ENCODE results near the gene PHACTR4. TPM values are rescaled to one million over a fixed set of nuclear protein-coding genes. Genes with fewer than 3 reads are reported as not detected.

The PHACTR4 gene
- total RNA-seq (10 to 100 TPM; 35.2 to 57.4 (median 38.4) TPM), polyA plus RNA-seq (10 to 100 TPM; 21.6 to 31.9 (median 24.4) TPM)

DNA sequence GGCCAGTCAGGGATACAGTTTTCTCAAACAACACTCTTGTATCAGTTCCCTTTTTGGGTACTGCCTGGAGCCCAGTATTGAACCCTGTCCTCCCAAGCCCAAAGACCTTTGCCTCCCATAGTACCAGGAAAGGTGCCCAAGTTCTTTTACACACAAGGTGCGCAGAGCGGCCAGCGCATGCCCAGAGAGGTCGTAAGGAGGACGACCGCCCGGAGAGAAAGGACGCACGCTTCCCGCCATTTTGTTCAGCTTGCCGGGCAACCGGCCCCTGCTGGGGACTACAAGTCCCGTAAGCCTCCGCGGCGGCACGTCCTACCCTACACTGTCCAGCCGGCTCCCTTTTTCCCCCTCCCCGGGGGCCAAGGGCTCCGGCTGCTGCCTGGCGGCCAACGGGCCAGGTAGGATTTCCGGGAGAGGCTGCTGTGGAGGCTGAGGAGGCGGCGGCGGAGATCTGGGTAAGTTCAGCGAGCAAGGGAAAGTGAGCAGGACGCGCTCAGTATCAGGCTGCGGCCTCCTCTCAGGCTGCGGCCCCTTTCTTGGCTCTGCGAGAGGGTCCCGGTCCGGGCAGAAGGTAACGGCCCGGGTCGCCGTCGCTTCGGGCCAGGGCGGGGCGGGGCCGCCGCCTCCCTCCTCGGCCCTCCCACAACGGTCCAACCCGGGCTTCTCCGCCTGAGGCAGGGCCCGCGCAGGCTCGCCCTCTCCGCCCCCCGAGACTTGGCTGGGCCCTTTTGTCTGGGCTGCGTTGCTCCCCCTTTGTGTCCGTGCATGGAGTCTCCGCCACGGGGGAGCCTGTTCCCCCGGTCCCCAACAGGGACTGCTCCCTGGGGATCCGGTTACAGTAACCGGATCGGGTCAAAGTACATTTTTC, at the start of gene PHACTR4:
Gene PHACTR4 (plus strand): TSS at position 370 of the 868 bp plus-strand sequence. CDS start 37,708 bp downstream, outside the sequence.
- intact Hi-C loops (cut with DNase I) = loop anchor here (2.0 to 5.0 kb wide), 3 partner anchors 41 to 138 kb away; partner anchors contain the start of genes MED18 and RCC1
- Histone ChIP-seq H3K27ac (peak within 1 kb of the TSS; percentile 94 to 97 (median 95)), H3K36me3 (no peaks in the 10 kb centered on the region), H3K4me3 (peak within 1 kb of the TSS; percentile 74 to 86 (median 77)), H3K4me1 (peaks cover 0 to 38% (median 20%) of the 10 kb centered on the region in 4 donors), H3K9me3 (no peaks in the 10 kb centered on the region), H3K27me3 (no peaks in the 10 kb centered on the region)
- 0 to 1% methylated on average over 61 of the region's 61 CpGs for WGBS, 2 donors
- peak; percentile 77 to 85 for TF ChIP-seq POLR2A (IDR thresholded peaks at IDR 0.05)
- TF ChIP-seq, protein P1, sequence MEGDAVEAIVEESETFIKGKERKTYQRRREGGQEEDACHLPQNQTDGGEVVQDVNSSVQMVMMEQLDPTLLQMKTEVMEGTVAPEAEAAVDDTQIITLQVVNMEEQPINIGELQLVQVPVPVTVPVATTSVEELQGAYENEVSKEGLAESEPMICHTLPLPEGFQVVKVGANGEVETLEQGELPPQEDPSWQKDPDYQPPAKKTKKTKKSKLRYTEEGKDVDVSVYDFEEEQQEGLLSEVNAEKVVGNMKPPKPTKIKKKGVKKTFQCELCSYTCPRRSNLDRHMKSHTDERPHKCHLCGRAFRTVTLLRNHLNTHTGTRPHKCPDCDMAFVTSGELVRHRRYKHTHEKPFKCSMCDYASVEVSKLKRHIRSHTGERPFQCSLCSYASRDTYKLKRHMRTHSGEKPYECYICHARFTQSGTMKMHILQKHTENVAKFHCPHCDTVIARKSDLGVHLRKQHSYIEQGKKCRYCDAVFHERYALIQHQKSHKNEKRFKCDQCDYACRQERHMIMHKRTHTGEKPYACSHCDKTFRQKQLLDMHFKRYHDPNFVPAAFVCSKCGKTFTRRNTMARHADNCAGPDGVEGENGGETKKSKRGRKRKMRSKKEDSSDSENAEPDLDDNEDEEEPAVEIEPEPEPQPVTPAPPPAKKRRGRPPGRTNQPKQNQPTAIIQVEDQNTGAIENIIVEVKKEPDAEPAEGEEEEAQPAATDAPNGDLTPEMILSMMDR (IDR thresholded peaks at IDR 0.05) = peak in 1 of 4 experiments; percentile 10
- peak in 1 of 4 donors; percentile 5 for TF ChIP-seq EP300 (IDR thresholded peaks at IDR 0.05)
- peak; percentile 61 to 90 (median 84) for TF ChIP-seq POLR2AphosphoS5 (IDR thresholded peaks at IDR 0.05)
- DNase-seq = peak; percentile 96

DNA sequence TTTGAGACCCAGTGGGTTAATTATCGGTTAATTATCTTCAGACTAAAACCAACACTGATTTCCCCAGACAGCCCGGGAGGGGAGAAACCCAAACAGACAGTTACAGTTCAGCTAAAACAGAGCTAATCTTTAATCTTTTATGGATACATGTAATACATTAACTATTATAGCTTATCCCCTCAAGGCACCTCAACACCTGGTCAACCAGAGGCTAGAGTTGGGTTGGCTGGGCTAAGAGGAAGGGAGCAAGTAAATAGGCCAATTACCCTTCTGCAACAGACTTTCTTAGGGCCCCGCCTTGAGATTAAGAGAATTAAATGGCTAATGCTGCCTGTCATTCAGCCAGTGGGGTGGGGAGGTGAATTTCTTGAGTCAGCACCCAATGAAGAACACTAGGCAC, 47.3 kb upstream of the PHACTR4 start:
- no peak for DNase-seq
- 15 to 69% methylated on average over 3 of the region's 3 CpGs for WGBS, 2 donors
- Histone ChIP-seq H3K4me1 (no peaks in the 10 kb centered on the region), H3K27ac (no peak overlapping the region), H3K27me3 (peaks cover 0 to 5% (median 0%) of the 10 kb centered on the region in 3 donors), H3K36me3 (no peaks in the 10 kb centered on the region), H3K9me3 (no peaks in the 10 kb centered on the region), H3K4me3 (no peak overlapping the region)
- intact Hi-C loops (cut with DNase I) = loop anchor here (5.0 kb wide), 1 partner anchor 55 kb away; no protein-coding TSS in a partner anchor
- no peak for TF ChIP-seq POLR2A (IDR thresholded peaks at IDR 0.05)
- TF ChIP-seq, protein P1 (IDR thresholded peaks at IDR 0.05) = no peak
- TF ChIP-seq POLR2AphosphoS5 (IDR thresholded peaks at IDR 0.05) = no peak
- TF ChIP-seq EP300 (IDR thresholded peaks at IDR 0.05) = no peak

DNA sequence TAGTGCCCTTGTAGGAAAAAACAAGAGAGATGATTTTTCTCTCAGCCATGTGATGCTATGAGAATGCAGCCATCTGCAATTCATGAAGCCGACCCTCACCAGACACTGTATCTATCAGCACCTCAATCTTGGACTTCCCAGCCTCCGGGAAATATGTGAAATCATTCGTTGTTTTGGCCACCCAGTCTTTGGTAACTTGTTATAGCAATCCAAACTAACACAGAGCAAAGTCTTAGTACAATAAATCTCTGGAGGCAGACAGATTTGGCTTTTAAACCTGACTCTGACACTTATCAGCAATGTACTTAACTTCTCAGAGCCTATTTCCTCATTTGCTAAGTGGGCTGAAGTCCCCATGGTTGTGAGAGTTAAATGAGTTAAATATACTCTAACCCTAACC, 45.8 kb upstream of the PHACTR4 start:
- DNase-seq = no peak
- TF ChIP-seq POLR2AphosphoS5 (IDR thresholded peaks at IDR 0.05) (no peak), EP300 (IDR thresholded peaks at IDR 0.05) (no peak), POLR2A (IDR thresholded peaks at IDR 0.05) (no peak)
- TF ChIP-seq, protein P1 (IDR thresholded peaks at IDR 0.05) = no peak
- peaks cover 0 to under 1% (median 0%) of the 10 kb centered on the region in 3 donors for H3K27me3 ChIP-seq
- WGBS, 2 donors = 5 to 19% methylated on average over 3 of the region's 3 CpGs
- peaks cover 0 to 9% (median 0%) of the 10 kb centered on the region in 4 donors for H3K4me1 ChIP-seq
- H3K27ac ChIP-seq = no peak overlapping the region
- H3K36me3 ChIP-seq = no peaks in the 10 kb centered on the region
- no peaks in the 10 kb centered on the region for H3K9me3 ChIP-seq
- intact Hi-C loops (cut with DNase I) = loop anchor here (5.0 kb wide), 1 partner anchor 56 kb away; no protein-coding TSS in a partner anchor
- H3K4me3 ChIP-seq = no peak overlapping the region

DNA sequence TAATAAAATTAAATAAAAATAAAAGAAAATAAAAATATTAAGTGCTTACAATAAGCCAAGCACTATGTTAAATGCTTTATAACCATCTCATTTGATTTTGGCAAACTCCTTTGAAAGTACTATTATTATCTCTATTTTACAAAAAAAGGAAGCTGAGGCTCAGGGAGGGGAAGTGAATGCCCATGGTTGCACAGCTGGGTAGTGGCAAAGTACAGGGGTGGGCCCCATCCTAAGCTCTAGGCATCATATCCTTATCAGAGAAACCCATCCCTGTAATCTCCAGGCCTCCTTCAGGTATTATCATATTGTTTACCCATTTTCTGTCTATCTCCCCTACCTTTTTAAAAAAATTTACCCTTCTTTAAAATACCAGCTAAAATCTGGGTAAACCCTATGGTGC, 43.0 kb upstream of the PHACTR4 start:
- Histone ChIP-seq H3K9me3 (no peaks in the 10 kb centered on the region), H3K27me3 (no peaks in the 10 kb centered on the region), H3K4me3 (no peak overlapping the region), H3K27ac (no peak overlapping the region), H3K36me3 (peaks cover 3 to 8% (median 4%) of the 10 kb centered on the region in 4 donors), H3K4me1 (peaks cover 0 to 19% (median 8%) of the 10 kb centered on the region in 4 donors)
- TF ChIP-seq EP300 (IDR thresholded peaks at IDR 0.05) = no peak
- TF ChIP-seq, protein P1 (IDR thresholded peaks at IDR 0.05) = no peak
- no peak for DNase-seq
- intact Hi-C loops (cut with DNase I) = loop anchor here (5.0 kb wide), 1 partner anchor 79 kb away; no protein-coding TSS in a partner anchor

Measured in sigmoid colon (tissue), 7 donors.